ENCODE measurements around the gene TRPM4.

Gene TRPM4

GRCh38 chr19:49152119-49152550 is 5.5 kb upstream of the TRPM4 start:
- TF ChIP-seq, protein P1, sequence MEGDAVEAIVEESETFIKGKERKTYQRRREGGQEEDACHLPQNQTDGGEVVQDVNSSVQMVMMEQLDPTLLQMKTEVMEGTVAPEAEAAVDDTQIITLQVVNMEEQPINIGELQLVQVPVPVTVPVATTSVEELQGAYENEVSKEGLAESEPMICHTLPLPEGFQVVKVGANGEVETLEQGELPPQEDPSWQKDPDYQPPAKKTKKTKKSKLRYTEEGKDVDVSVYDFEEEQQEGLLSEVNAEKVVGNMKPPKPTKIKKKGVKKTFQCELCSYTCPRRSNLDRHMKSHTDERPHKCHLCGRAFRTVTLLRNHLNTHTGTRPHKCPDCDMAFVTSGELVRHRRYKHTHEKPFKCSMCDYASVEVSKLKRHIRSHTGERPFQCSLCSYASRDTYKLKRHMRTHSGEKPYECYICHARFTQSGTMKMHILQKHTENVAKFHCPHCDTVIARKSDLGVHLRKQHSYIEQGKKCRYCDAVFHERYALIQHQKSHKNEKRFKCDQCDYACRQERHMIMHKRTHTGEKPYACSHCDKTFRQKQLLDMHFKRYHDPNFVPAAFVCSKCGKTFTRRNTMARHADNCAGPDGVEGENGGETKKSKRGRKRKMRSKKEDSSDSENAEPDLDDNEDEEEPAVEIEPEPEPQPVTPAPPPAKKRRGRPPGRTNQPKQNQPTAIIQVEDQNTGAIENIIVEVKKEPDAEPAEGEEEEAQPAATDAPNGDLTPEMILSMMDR (IDR thresholded peaks at IDR 0.05; ENCODE audit: insufficient read depth, low read length, poor library complexity, severe bottlenecking) = no peak
- DNase-seq (ENCODE audit: extremely low read depth, insufficient read length) = no peak
- no peaks in the 10 kb centered on the region; the same call in none of the 2 replicates for H3K27me3 ChIP-seq (replicated peaks; ENCODE audit: control insufficient read depth, insufficient read depth, low read length)
- H3K4me3 ChIP-seq (replicated peaks; ENCODE audit: low read depth, low read length) = no peak overlapping the region
- H3K36me3 ChIP-seq (ENCODE audit: control insufficient read depth, insufficient read depth, low read length) = no peaks in the 10 kb centered on the region

DNA sequence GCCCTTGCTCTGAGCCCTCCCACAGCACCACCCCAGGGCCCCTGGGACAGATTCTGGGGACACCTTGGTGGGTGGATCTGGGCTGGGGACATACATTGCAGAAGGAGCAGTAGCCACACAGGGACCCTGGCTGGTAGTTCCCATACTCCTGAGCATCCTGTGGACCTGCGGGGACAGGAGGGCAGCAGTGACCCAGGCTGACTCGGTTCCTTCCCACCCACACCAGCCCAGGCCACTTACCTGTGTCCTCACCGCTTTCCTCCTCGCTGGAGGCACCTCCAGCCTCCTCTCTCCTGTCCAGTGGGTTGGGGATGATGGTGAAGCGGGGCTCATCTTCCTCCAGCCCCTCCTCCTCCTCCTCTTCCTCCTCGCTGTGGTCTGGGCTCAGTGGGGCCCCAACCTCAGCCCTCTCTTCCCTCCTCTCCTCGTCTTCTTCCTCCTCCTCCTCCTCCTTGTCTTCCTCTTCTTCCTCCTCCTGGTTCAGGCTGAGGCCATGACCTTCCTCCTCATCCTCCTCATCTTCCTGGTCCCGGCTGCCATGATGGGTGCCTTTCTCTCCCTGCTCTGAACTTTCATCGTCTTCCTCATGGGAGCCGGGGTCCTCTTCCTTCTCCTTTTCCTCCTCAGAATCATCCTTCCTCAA is 4.3 kb upstream of the TRPM4 start:
- Histone ChIP-seq H3K4me3 (replicated peaks; ENCODE audit: low read depth, low read length) (no peak overlapping the region), H3K36me3 (ENCODE audit: control insufficient read depth, insufficient read depth, low read length) (no peaks in the 10 kb centered on the region), H3K27me3 (replicated peaks; ENCODE audit: control insufficient read depth, insufficient read depth, low read length) (peaks cover 2% of the 10 kb centered on the region)
- TF ChIP-seq, protein P1 (IDR thresholded peaks at IDR 0.05; ENCODE audit: insufficient read depth, low read length, poor library complexity, severe bottlenecking) = no peak
- no peak for DNase-seq (ENCODE audit: extremely low read depth, insufficient read length)

DNA sequence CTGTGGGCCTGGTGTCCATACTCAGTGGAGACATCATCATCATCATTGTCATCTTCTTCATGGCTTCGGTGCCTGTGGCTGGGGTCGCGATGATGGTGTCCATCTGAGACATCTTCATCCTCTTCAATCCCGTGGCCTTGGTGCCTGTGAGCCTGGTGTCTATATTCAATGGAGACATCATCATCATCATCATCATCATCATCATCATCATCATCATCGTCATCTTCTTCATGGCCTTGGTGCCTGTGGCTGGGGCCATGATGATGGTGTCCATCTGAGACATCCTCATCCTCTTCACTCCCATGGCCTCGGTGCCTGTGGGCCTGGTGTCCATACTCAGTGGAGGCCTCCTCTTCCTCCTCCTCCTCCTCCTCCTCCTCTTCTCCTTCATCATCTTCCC is 3.3 kb upstream of the TRPM4 start:
- Histone ChIP-seq H3K27me3 (replicated peaks; ENCODE audit: control insufficient read depth, insufficient read depth, low read length) (peaks cover 3% of the 10 kb centered on the region), H3K4me3 (replicated peaks; ENCODE audit: low read depth, low read length) (no peak overlapping the region), H3K36me3 (ENCODE audit: control insufficient read depth, insufficient read depth, low read length) (no peaks in the 10 kb centered on the region)
- DNase-seq (ENCODE audit: extremely low read depth, insufficient read length) = no peak
- TF ChIP-seq, protein P1 (IDR thresholded peaks at IDR 0.05; ENCODE audit: insufficient read depth, low read length, poor library complexity, severe bottlenecking) = no peak

GRCh38 chr19:49155005-49155819 is 2.4 kb upstream of the TRPM4 start, which contains the start of gene HRC:
Gene HRC, minus strand, starts transcription at chr19:49155396. Its CDS starts 159 bp downstream, at chr19:49155237.
- Histone ChIP-seq H3K4me3 (replicated peaks; ENCODE audit: low read depth, low read length) (no peak within 1 kb of the TSS), H3K27me3 (replicated peaks; ENCODE audit: control insufficient read depth, insufficient read depth, low read length) (peaks cover 3% of the 10 kb centered on the region), H3K36me3 (ENCODE audit: control insufficient read depth, insufficient read depth, low read length) (no peaks in the 10 kb centered on the region)
- TF ChIP-seq, protein P1 (IDR thresholded peaks at IDR 0.05; ENCODE audit: insufficient read depth, low read length, poor library complexity, severe bottlenecking) = no peak
- DNase-seq (ENCODE audit: extremely low read depth, insufficient read length) = no peak

GRCh38 chr19:49155820-49156346 is 1.7 kb upstream of the TRPM4 start:
- no peak for DNase-seq (ENCODE audit: extremely low read depth, insufficient read length)
- TF ChIP-seq, protein P1 (IDR thresholded peaks at IDR 0.05; ENCODE audit: insufficient read depth, low read length, poor library complexity, severe bottlenecking) = no peak
- H3K36me3 ChIP-seq (ENCODE audit: control insufficient read depth, insufficient read depth, low read length) = no peaks in the 10 kb centered on the region
- no peak overlapping the region for H3K4me3 ChIP-seq (replicated peaks; ENCODE audit: low read depth, low read length)
- peaks cover 3% of the 10 kb centered on the region for H3K27me3 ChIP-seq (replicated peaks; ENCODE audit: control insufficient read depth, insufficient read depth, low read length)

Data from GM06990 (cell line).